Omental fat pad (tissue), 4 donors: Measurements from ENCODE around the gene GPR55. TPM values are rescaled to one million over a fixed set of nuclear protein-coding genes. Genes with fewer than 3 reads are reported as not detected.

Experiments
- ATAC-seq: fragments of 150-250 bp; one replicate; pipeline ENCODE4 v1.9.1; 2016; ENCODE audit warnings: mild to moderate bottlenecking, moderate library complexity; ENCODE audit not compliant: low FRiP score
- DNase-seq: peaks from one replicate; pipeline ENCODE4 v3.0.0-alpha.2; 2019; ENCODE audit warnings: low spot score
- total RNA-seq, 4 donors: library from RNA; depleted of rRNA; stranded (reverse); fragments of >200 nt; gene quantifications; one replicate each; pipeline ENCODE4 v1.1.0, GENCODE V29; 2016
- TF ChIP-seq, protein P1 (sequence below), 3 donors: fragments of 450-650 bp; IDR thresholded peaks; one replicate each; pipeline ENCODE4 v1.5.1; 2016 to 2017; ENCODE audit warnings: antibody characterized with exemption in 3 of 3, mild to moderate bottlenecking in 3 of 3, moderate library complexity in 2 of 3

The GPR55 gene
- total RNA-seq, 4 donors from 2014 or later, result 0.12 to 0.19 TPM; not detected in 2

DNA sequence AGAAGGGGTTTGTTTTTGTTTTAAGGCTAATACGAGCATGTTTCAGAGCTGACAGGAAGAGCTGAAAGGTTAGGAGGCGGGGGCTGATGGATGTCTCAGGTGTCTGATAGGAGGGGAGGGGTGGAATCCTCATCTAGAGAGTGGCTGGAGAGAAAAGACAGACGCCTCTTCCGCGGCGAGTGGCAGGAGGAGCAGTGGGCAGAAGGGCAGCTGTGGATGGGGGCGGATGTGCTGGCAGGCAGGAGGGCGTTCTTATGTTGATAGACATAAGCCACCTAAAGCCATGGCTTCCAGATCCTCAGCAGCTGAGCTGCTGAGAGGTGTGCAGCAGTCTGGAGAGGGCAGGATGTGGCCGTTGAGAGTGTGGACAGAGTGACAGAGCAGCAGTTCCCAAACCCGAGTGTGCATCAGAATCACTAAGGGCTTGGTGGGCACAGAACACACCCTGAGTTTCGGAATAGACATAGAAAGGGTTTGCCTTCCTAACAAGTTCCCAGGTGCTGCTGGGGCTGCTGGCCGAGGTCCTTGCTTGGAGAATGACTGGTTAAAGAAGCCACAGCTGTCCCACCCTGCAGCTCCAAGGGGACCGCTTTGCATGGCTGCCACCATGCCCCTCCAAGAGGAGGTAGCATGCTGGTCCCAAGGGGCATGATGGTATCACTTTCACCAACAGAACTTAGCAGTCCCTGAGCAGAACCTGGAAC is 63.3 kb downstream of the GPR55 start:
- TF ChIP-seq, protein P1, sequence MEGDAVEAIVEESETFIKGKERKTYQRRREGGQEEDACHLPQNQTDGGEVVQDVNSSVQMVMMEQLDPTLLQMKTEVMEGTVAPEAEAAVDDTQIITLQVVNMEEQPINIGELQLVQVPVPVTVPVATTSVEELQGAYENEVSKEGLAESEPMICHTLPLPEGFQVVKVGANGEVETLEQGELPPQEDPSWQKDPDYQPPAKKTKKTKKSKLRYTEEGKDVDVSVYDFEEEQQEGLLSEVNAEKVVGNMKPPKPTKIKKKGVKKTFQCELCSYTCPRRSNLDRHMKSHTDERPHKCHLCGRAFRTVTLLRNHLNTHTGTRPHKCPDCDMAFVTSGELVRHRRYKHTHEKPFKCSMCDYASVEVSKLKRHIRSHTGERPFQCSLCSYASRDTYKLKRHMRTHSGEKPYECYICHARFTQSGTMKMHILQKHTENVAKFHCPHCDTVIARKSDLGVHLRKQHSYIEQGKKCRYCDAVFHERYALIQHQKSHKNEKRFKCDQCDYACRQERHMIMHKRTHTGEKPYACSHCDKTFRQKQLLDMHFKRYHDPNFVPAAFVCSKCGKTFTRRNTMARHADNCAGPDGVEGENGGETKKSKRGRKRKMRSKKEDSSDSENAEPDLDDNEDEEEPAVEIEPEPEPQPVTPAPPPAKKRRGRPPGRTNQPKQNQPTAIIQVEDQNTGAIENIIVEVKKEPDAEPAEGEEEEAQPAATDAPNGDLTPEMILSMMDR (IDR thresholded peaks at IDR 0.05), result no peak
- ATAC-seq (no peak), DNase-seq (no peak)

Other genes starting within 250 kb of the GPR55 start
- gene CAB39, start 212.4 kb downstream of the GPR55 start, total RNA-seq, result 100 to 1,000 TPM in 1 of 4 donors, 10 to 100 TPM in 3; 61.2 to 110 (median 90.3) TPM
- 10 to 100 TPM; 17.9 to 35.9 (median 28.8) TPM for gene ITM2C, start 60.3 kb downstream of the GPR55 start, total RNA-seq
- not detected for gene SPATA3, start 70.9 kb upstream of the GPR55 start, total RNA-seq
- under 1 TPM in 1 of 4 donors, not detected in 3; 0.19 TPM for gene C2orf72, start 112.3 kb upstream of the GPR55 start, total RNA-seq
- gene PSMD1, start 131.6 kb upstream of the GPR55 start, total RNA-seq, result 100 to 1,000 TPM in 1 of 4 donors, 10 to 100 TPM in 3; 64.8 to 119 (median 74.1) TPM
- gene HTR2B, start 199.8 kb upstream of the GPR55 start, total RNA-seq, result 1 to 10 TPM in 2 of 4 donors, under 1 TPM in 2; 0.37 to 1.5 (median 0.87) TPM